ENCODE results near the gene TSPYL4. TPM values are rescaled to one million over a fixed set of nuclear protein-coding genes. Genes with fewer than 3 reads are reported as not detected.
A peak's percentile ranks its signal among the peaks of the same experiment; 100 is the strongest.

The TSPYL4 gene
- total and polyA plus RNA-seq, 2 donors (not counting 1 experiment from before 2014, with no cell fraction given) = 20.6 to 21.4 TPM

DNA sequence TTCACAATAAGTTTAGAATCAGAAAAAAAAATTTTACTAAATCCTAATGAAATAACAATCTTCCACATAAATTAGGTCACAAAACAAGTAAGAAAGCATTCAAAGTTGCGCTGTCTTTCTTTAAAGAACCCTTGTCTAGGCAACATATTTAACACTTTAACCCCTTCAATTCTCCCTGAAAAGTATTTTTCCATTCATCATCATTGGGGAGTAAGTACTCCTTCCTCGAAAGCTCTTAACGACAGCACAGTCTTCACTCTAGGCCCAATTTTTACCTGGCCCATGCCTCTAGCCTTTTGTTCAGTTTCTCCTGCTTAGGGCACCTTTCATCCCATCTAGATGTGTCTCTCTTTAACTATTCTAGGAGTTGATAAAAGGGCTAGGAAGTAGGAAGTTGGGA, 23.2 kb upstream of the TSPYL4 start:
- no peaks in the 10 kb centered on the region for H3K27me3 Mint-ChIP-seq
- 80% methylated on average over 1 of the region's 3 CpGs for WGBS (ENCODE audit: insufficient coverage)
- Histone ChIP-seq H3K9me3 (ENCODE audit: control extremely low read depth in 1 of 3, control insufficient read depth in 2 of 3, insufficient read depth in 1 of 3, low read length in 2 of 3) (no peaks in the 10 kb centered on the region), H3K36me3 (replicated peaks in 1 of 2; ENCODE audit: control extremely low read depth in 1 of 2, control insufficient read depth in 1 of 2, extremely low read depth in 1 of 2, insufficient read depth in 2 of 2, low read length in 1 of 2) (peaks cover 2 to 30% of the 10 kb centered on the region in 2 experiments), H3K4me2 (replicated peaks; ENCODE audit: low read depth, low read length, poor library complexity, severe bottlenecking) (peak overlapping the region; percentile 84), H3K79me2 (ENCODE audit: control insufficient read depth, insufficient read depth, low read length) (peaks cover 73% of the 10 kb centered on the region), H3K4me3 (ENCODE audit: control extremely low read depth in 1 of 5, extremely low read depth in 1 of 5, insufficient read depth in 1 of 5, low read depth in 2 of 5, low read length in 4 of 5) (peak overlapping the region; percentile 48 to 96 (median 93)), H3K4me1 (ENCODE audit: control insufficient read depth in 2 of 2, insufficient read depth in 2 of 2, low read length in 2 of 2) (peaks cover 41 to 48% of the 10 kb centered on the region in 2 donors), H3K27ac (ENCODE audit: low read length in 2 of 2) (peak overlapping the region in 1 of 2 donors; percentile 99), H3K27me3 (replicated peaks in 1 of 4; ENCODE audit: control extremely low read depth in 1 of 4, control insufficient read depth in 3 of 4, insufficient read depth in 4 of 4, low read length in 3 of 4) (no peaks in the 10 kb centered on the region), H4K20me1 (ENCODE audit: control insufficient read depth, insufficient read depth, low read length, poor library complexity, severe bottlenecking) (peaks cover 55% of the 10 kb centered on the region), H2AFZ (ENCODE audit: insufficient read depth, low read depth, low read length, poor library complexity, severe bottlenecking) (no peak overlapping the region), H3K9ac (ENCODE audit: low read length) (peak overlapping the region; percentile 98)
- no peak for TF ChIP-seq EZH2 (IDR thresholded peaks at IDR 0.05; ENCODE audit: borderline replicate concordance, insufficient read depth, low read depth, low read length, poor library complexity, severe bottlenecking)
- TF ChIP-seq, protein P1, sequence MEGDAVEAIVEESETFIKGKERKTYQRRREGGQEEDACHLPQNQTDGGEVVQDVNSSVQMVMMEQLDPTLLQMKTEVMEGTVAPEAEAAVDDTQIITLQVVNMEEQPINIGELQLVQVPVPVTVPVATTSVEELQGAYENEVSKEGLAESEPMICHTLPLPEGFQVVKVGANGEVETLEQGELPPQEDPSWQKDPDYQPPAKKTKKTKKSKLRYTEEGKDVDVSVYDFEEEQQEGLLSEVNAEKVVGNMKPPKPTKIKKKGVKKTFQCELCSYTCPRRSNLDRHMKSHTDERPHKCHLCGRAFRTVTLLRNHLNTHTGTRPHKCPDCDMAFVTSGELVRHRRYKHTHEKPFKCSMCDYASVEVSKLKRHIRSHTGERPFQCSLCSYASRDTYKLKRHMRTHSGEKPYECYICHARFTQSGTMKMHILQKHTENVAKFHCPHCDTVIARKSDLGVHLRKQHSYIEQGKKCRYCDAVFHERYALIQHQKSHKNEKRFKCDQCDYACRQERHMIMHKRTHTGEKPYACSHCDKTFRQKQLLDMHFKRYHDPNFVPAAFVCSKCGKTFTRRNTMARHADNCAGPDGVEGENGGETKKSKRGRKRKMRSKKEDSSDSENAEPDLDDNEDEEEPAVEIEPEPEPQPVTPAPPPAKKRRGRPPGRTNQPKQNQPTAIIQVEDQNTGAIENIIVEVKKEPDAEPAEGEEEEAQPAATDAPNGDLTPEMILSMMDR (IDR thresholded peaks at IDR 0.05) = no peak
- ChIA-PET CTCF (interaction anchor here (1.0 to 5.2 kb wide), 4 partner anchors 8 to 257 kb away, joined by 4 to 29 read pairs (median 6); partner anchors contain the start of gene TSPYL4), POLR2A (no interaction called here)
- H3K9me3 Mint-ChIP-seq (ENCODE audit: insufficient read depth) = no peaks in the 10 kb centered on the region
- peaks cover 65% of the 10 kb centered on the region for H3K4me1 Mint-ChIP-seq
- DNase-seq = no peak
- peak overlapping the region; percentile 97 for H3K4me3 Mint-ChIP-seq
- H3K27ac Mint-ChIP-seq = peak overlapping the region; percentile 78
- intact Hi-C loops (cut with micrococcal nuclease) = loop anchor here (5.0 kb wide), 1 partner anchor 405 kb away; the partner anchor contains the start of gene KPNA5
- ATAC-seq (ENCODE audit: low read depth) = no peak

DNA sequence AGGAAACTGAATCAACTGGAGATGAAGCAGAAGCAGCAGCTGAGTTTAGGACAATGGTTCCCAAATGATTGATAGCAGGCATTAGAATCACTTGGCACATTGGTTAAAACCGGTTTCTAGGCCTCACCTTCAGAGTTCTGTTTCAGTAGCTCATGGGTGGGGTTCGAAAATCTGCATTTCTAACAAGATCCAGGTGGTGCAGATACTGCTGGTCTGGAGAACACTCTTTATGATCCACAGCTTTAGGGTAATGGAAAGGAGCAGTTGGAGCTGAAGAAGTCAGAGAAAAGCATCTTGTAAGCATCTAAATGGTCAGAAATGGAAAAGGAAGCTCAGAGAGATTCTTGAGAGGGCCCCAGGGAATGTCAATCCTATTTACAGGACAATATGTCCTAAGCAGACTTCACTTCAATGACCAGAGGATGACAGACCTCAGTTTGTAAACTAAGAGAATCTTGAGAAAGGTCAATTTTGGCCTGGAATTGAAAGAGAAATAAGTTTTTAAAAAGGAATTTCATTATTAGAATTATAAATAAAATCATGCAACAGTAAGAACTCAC, 17.4 kb upstream of the TSPYL4 start:
- H3K4me1 ChIP-seq (ENCODE audit: control insufficient read depth in 2 of 2, insufficient read depth in 2 of 2, low read length in 2 of 2) = peaks cover 9 to 14% of the 10 kb centered on the region in 2 donors
- H3K4me3 ChIP-seq (ENCODE audit: control extremely low read depth in 1 of 5, extremely low read depth in 1 of 5, insufficient read depth in 1 of 5, low read depth in 2 of 5, low read length in 4 of 5) = no peak overlapping the region
- H3K79me2 ChIP-seq (ENCODE audit: control insufficient read depth, insufficient read depth, low read length) = peaks cover 24% of the 10 kb centered on the region
- POLR2A ChIA-PET = no interaction called here
- WGBS (ENCODE audit: insufficient coverage) = 50% methylated on average over 2 of the region's 2 CpGs
- no peak overlapping the region for H2AFZ ChIP-seq (ENCODE audit: insufficient read depth, low read depth, low read length, poor library complexity, severe bottlenecking)
- H3K9me3 ChIP-seq (ENCODE audit: control extremely low read depth in 1 of 3, control insufficient read depth in 2 of 3, insufficient read depth in 1 of 3, low read length in 2 of 3) = no peaks in the 10 kb centered on the region
- DNase-seq = no peak
- H3K27ac Mint-ChIP-seq = no peak overlapping the region
- no peak overlapping the region for H3K4me3 Mint-ChIP-seq
- peaks cover 36% of the 10 kb centered on the region for H3K4me1 Mint-ChIP-seq
- TF ChIP-seq EZH2 (IDR thresholded peaks at IDR 0.05; ENCODE audit: borderline replicate concordance, insufficient read depth, low read depth, low read length, poor library complexity, severe bottlenecking) = no peak
- TF ChIP-seq, protein P1 (IDR thresholded peaks at IDR 0.05) = no peak
- ATAC-seq (ENCODE audit: low read depth) = no peak
- no peak overlapping the region for H3K9ac ChIP-seq (ENCODE audit: low read length)
- CTCF ChIA-PET = interaction anchor here (1.2 to 6.0 kb wide), 7 partner anchors 8 to 293 kb away, joined by 4 to 52 read pairs (median 29); partner anchors contain the start of gene TSPYL1
- no peaks in the 10 kb centered on the region for H3K27me3 Mint-ChIP-seq
- intact Hi-C loops (cut with micrococcal nuclease) = no loop called here
- H3K9me3 Mint-ChIP-seq (ENCODE audit: insufficient read depth) = no peaks in the 10 kb centered on the region
- H3K27ac ChIP-seq (ENCODE audit: low read length in 2 of 2) = no peak overlapping the region
- peaks cover 2 to 15% of the 10 kb centered on the region in 2 experiments for H3K36me3 ChIP-seq (replicated peaks in 1 of 2; ENCODE audit: control extremely low read depth in 1 of 2, control insufficient read depth in 1 of 2, extremely low read depth in 1 of 2, insufficient read depth in 2 of 2, low read length in 1 of 2)
- H3K27me3 ChIP-seq (replicated peaks in 1 of 4; ENCODE audit: control extremely low read depth in 1 of 4, control insufficient read depth in 3 of 4, insufficient read depth in 4 of 4, low read length in 3 of 4) = no peaks in the 10 kb centered on the region
- no peak overlapping the region for H3K4me2 ChIP-seq (replicated peaks; ENCODE audit: low read depth, low read length, poor library complexity, severe bottlenecking)
- peaks cover 24% of the 10 kb centered on the region for H4K20me1 ChIP-seq (ENCODE audit: control insufficient read depth, insufficient read depth, low read length, poor library complexity, severe bottlenecking)
